Smooth muscle cell (in vitro differentiated cells): Measurements from ENCODE around the gene ANG. TPM values are rescaled to one million over a fixed set of nuclear protein-coding genes. Genes with fewer than 3 reads are reported as not detected.

Source experiments
- DNase-seq: peaks from one replicate; lab custom pipeline; 2025; ENCODE audit not compliant: unreplicated experiment; lab: John Stamatoyannopoulos, UW
- H2AFZ ChIP-seq: fragments of 200-600 bp; sonication (generic); 2 replicates; pipeline ENCODE4 v1.6.0; 2016; ENCODE audit warnings: antibody characterized with exemption, low read depth, mild to moderate bottlenecking
- H3F3A ChIP-seq: fragments of 200-600 bp; sonication (generic); 2 replicates; pipeline ENCODE4 v1.6.0; 2017; ENCODE audit warnings: antibody characterized with exemption, low read depth
- H3K27ac ChIP-seq: fragments of 200-600 bp; sonication (generic); 2 replicates; pipeline ENCODE4 v1.5.1; 2016; ENCODE audit warnings: low read depth, mild to moderate bottlenecking
- H3K27me3 ChIP-seq: fragments of 200-600 bp; sonication (generic); 2 replicates; pipeline ENCODE4 v1.6.1; 2016; ENCODE audit warnings: low read depth, mild to moderate bottlenecking
- H3K36me3 ChIP-seq: fragments of 200-600 bp; sonication (generic); 2 replicates; pipeline ENCODE4 v1.5.1; 2016; ENCODE audit warnings: low read depth
- H3K4me1 ChIP-seq: fragments of 200-600 bp; sonication (generic); 2 replicates; pipeline ENCODE4 v1.5.1; 2016; ENCODE audit warnings: low read depth
- H3K4me2 ChIP-seq: fragments of 200-600 bp; sonication (generic); 2 replicates; pipeline ENCODE4 v1.6.0; 2016; ENCODE audit warnings: mild to moderate bottlenecking
- H3K4me3 ChIP-seq: fragments of 200-600 bp; sonication (generic); 2 replicates; pipeline ENCODE4 v1.5.1; 2016; ENCODE audit warnings: mild to moderate bottlenecking
- H3K79me2 ChIP-seq: fragments of 200-600 bp; sonication (generic); 2 replicates; pipeline ENCODE4 v1.6.0; 2016; ENCODE audit warnings: low read depth, mild to moderate bottlenecking
- H3K9ac ChIP-seq: fragments of 200-600 bp; sonication (generic); 2 replicates; pipeline ENCODE4 v1.6.0; 2016; ENCODE audit warnings: low read depth
- H3K9me3 ChIP-seq: fragments of 200-600 bp; sonication (generic); replicated peaks from 2 replicates; pipeline ENCODE4 v1.5.1; 2016; ENCODE audit warnings: low read depth
- H4K20me1 ChIP-seq: fragments of 200-600 bp; sonication (generic); 2 replicates; pipeline ENCODE4 v1.6.0; 2016; ENCODE audit warnings: low read depth
- CTCF ChIP-seq: fragments of 200-600 bp; sonication (generic); IDR thresholded peaks from 2 replicates; pipeline ENCODE4 v1.5.1; 2017; ENCODE audit warnings: borderline replicate concordance, mild to moderate bottlenecking, antibody characterized with exemption; ENCODE audit not compliant: insufficient read depth, poor library complexity, severe bottlenecking
- WGBS: methylation state at CpG from one replicate; pipeline ENCODE4 v1.1.7; 2016; ENCODE audit warnings: low lambda C conversion rate; 5-methylcytosine and 5-hydroxymethylcytosine counted together
- polyA plus RNA-seq: library from polyadenylated mRNA; unstranded; fragments of >200 nt; fragmentation: Nextera tagmentation; extraction: Ambion mirVana; gene quantifications from 2 replicates; pipeline ENCODE4 v1.2.1, GENCODE V29; 2016
- total RNA-seq: library from RNA; depleted of rRNA; stranded (reverse); fragments of >200 nt; gene quantifications from 2 replicates; pipeline ENCODE4 v1.2.3, GENCODE V29; 2014

Gene ANG
- total and polyA plus RNA-seq, 2 experiments from 2014 or later = 7.1 to 19.5 TPM

GRCh38 chr14:20714593-20715250, 26.2 kb downstream of the ANG start:
- WGBS = 66% methylated on average over 4 of the region's 4 CpGs
- Histone ChIP-seq H3K9me3 (no peaks in the 10 kb centered on the region), H3K27ac (no peak overlapping the region), H3K79me2 (no peaks in the 10 kb centered on the region), H3K4me1 (no peaks in the 10 kb centered on the region), H2AFZ (no peak overlapping the region), H3F3A (no peaks in the 10 kb centered on the region), H3K27me3 (no peaks in the 10 kb centered on the region), H3K9ac (no peak overlapping the region), H4K20me1 (no peaks in the 10 kb centered on the region), H3K36me3 (no peaks in the 10 kb centered on the region), H3K4me3 (no peak overlapping the region), H3K4me2 (no peak overlapping the region)
- no peak for TF ChIP-seq CTCF
- peak; percentile 3 for DNase-seq

- no peak for DNase-seq
- Histone ChIP-seq H3K9ac (no peak overlapping the region), H3K4me1 (no peaks in the 10 kb centered on the region), H2AFZ (no peak overlapping the region), H4K20me1 (no peaks in the 10 kb centered on the region), H3K27ac (no peak overlapping the region), H3K27me3 (no peaks in the 10 kb centered on the region), H3K4me3 (no peak overlapping the region), H3K4me2 (no peak overlapping the region), H3F3A (no peaks in the 10 kb centered on the region), H3K79me2 (no peaks in the 10 kb centered on the region), H3K36me3 (no peaks in the 10 kb centered on the region), H3K9me3 (no peaks in the 10 kb centered on the region)
- no peak for TF ChIP-seq CTCF
- WGBS = 76% methylated on average over 4 of the region's 4 CpGs
Measured at GRCh38 chr14:20719777-20720176, 31.2 kb downstream of the ANG start.

GRCh38 chr14:20720741-20721140, 32.2 kb downstream of the ANG start:
- H3K79me2 ChIP-seq = no peaks in the 10 kb centered on the region
- no peak overlapping the region for H3K27ac ChIP-seq
- WGBS = 87% methylated on average over 6 of the region's 6 CpGs
- no peaks in the 10 kb centered on the region for H3K9me3 ChIP-seq
- no peaks in the 10 kb centered on the region for H3K4me1 ChIP-seq
- no peak overlapping the region for H2AFZ ChIP-seq
- no peak overlapping the region for H3K4me2 ChIP-seq
- no peak for TF ChIP-seq CTCF
- H3F3A ChIP-seq = no peaks in the 10 kb centered on the region
- no peak overlapping the region for H3K9ac ChIP-seq
- H3K36me3 ChIP-seq = no peaks in the 10 kb centered on the region
- no peak for DNase-seq
- H4K20me1 ChIP-seq = no peaks in the 10 kb centered on the region
- H3K4me3 ChIP-seq = no peak overlapping the region
- no peaks in the 10 kb centered on the region for H3K27me3 ChIP-seq

GRCh38 chr14:20722016-20722415, 33.5 kb downstream of the ANG start:
- TF ChIP-seq CTCF = no peak
- H3K9me3 ChIP-seq = no peaks in the 10 kb centered on the region
- DNase-seq = no peak
- no peaks in the 10 kb centered on the region for H3F3A ChIP-seq
- H4K20me1 ChIP-seq = no peaks in the 10 kb centered on the region
- no peak overlapping the region for H3K9ac ChIP-seq
- H3K4me1 ChIP-seq = no peaks in the 10 kb centered on the region
- H3K4me3 ChIP-seq = no peak overlapping the region
- no peak overlapping the region for H3K27ac ChIP-seq
- H2AFZ ChIP-seq = no peak overlapping the region
- 92% methylated on average over 12 of the region's 12 CpGs for WGBS
- no peaks in the 10 kb centered on the region for H3K27me3 ChIP-seq
- H3K79me2 ChIP-seq = no peaks in the 10 kb centered on the region
- H3K4me2 ChIP-seq = no peak overlapping the region
- no peaks in the 10 kb centered on the region for H3K36me3 ChIP-seq
